HG03196 (cell line): ENCODE results near the gene ARHGAP9.
A peak's percentile ranks its signal among the peaks of the same experiment; 100 is the strongest.
"Not testable (repeated sequence)": the region's sequence is repeated elsewhere in the genome, so short reads cannot be mapped to it uniquely, and the experiment has no call there.

Experiments
- ATAC-seq: cut with Tn5 transposase; IDR thresholded peaks from one replicate; pipeline ENCODE4 v1.9.1; 2021; ENCODE audit not compliant: unreplicated experiment

ARHGAP9 gene

DNA sequence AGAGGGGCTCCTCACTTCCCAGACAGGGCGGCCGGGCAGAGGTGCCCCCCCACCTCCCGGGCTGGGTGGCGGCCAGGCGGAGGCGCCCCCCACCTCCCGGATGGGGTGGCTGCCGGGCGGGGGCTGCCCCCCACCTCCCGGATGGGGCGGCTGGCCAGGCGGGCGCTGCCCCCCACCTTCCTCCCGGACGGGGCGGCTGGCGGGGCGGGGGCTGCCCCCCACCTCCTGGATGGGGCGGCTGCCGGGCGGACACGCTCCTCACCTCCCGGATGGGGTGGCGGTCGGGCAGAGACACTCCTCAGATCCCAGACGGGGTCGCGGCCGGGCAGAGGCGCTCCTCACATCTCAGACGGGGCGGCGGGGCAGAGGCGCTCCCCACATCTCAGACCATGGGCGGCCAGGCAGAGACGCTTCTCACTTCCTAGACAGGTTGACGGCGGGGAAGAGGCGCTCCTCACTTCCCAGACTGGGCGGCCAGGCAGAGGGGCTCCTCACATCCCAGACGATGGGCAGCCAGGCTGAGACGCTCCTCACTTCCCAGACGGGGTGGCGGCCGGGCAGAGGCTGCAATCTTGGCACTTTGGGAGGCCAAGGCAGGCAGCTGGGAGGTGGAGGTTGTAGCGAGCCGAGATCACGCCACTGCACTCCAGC is 15.5 kb upstream of the ARHGAP9 start:
- not testable (repeated sequence) for ATAC-seq

DNA sequence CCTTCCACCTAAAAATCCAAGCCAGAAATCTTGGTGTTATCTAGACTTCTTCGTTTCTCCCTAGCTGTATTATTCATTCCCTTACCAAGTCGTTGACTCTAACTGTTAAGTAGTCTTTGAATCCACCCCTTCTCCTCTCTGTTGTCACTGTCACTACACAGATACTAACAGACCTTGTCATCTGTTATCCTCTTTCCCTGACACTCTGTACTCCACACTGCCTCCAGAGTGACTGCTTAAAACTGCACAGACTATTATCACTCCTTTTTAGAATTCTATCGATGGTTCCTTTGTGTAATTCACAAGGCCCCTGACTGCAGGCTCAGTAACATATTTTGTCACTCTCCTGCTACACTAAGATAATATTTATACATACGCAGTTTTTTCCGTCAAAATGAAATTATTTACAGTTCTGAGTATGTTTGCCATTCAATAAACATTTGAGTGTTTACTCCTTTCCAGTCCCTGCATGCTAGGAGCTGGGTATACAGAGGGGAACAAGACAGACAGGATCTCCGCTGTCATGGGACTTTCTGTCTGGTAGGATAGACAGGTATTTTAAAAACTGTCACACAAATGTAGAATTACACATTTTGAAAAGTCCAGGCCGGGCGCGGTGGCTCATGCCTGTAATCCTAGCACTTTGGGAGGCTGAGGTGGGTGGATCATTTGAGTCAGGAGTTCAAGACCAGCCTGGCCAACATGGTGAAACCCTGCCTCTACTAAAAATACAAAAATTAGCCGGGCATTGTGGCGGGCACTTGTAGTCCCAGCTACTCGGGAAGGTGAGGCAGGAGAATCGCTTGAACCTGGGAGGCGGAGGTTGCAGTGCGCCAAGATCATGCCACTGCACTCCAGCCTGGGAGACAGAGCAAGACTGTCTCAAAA is 12.0 kb upstream of the ARHGAP9 start:
- no peak for ATAC-seq

DNA sequence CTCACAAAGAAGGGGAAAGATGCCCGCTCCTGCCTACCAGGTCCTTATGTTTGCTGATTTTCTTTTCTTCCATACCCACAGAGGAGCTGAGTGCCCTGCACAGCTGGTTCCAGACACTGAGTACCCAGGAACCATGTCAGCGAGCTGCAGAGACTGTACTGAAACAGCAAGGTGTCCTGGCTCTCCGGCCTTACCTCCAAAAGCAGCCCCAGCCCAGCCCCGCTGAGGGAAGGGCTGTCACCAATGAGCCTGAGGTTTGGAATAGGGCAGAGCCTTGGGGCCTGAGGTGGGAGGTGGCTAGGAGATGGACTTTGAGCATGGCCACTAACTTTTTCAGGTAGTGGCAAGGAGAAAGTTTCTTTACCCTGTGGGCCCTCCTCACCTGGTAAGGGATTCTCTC is 10.5 kb upstream of the ARHGAP9 start:
- no peak for ATAC-seq

DNA sequence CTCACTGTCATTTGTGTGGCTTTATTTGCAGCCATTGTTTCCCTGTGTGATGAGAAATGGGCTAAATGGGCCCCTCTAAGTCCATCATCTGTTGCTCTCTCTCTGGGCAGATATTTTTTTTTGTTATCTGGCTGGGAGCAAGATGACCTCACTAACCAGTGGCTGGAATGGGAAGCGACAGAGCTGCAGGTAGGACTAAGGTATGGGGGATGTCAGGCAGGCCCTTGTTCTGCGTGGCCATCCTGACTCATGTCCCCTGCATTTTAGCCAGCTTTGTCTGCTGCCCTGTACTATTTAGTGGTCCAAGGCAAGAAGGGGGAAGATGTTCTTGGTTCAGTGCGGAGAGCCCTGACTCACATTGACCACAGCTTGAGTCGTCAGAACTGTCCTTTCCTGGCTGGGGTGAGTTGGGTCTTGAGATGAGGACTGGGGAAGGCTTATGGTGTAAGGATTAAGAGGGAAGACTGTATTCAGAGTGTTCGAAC is 9.5 kb upstream of the ARHGAP9 start:
- ATAC-seq, result no peak

DNA sequence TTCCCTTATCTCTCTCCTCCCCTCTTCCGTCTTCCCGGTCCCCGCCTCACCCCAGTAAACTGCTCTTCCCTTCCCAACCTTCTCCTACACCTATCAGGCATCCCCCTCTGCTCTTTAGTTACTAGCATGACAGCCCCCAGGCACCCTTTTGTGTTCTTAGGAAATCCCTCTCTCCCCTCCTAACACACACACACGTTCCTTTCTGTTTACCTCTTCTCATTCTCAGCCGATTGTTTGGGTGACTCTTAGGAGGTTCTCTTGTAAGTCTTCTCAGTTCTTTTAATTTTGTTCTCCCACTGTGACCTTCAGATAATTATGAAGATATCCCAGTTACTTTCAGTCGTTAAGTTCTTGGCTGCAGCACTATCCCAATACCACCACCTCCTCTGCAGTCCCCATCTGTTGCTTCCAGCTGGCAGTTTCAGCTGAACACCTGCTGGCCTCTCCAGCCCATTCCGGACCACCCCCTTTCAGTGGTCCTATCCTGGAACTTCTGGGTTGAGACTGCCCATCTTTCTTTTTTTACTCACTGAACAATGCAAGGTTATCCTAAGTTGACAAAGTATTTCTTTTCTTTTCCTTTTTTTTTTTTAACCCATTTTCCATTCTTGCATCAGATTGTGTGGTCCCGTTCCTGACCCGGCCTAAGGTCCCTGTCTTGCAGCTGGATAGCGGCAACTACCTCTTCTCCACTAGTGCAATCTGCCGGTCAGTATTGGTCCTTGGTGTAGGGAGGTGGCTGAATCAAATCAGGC is 8.9 kb upstream of the ARHGAP9 start:
- no peak for ATAC-seq

DNA sequence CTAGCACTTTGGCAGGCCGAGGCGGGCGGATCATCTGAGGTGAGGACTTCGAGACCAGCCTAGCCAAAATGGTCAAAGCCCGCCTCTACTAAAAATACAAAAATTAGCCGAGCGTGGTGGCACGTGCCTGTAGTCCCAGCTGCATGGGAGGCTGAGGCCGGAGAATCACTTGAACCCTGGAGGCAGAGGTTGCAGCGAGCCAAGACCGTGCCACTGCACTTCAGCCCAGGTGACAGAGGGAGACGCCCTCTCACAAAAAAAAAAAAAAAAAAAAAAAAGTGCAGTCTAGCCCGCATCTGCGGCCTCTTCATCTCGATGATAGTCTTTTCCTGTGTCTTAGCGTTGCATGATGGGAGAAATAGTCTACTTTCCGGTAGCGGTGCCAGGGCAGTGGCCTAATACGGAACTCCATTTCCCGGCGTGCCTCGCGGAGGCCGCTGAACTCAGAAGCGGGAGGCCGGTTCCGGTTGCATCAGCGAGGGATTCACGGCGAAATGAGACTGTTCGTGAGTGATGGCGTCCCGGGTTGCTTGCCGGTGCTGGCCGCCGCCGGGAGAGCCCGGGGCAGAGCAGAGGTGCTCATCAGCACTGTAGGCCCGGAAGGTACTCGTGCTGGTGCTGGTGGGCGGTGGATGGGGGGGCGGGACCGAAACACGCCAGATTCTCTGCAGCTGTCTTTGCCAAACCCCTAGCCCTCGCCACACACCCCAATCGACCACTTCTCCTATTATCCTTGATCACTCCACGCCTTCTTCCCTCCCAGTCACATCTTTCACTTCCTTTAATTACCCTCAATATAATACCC is 8.1 kb upstream of the ARHGAP9 start, which contains the start of gene MARS1:
Gene MARS1, plus strand, starts transcription at position 472 of the 805 bp plus-strand sequence. Its CDS starts 23 bp downstream, at position 495.
- ATAC-seq, result peak; percentile 97

DNA sequence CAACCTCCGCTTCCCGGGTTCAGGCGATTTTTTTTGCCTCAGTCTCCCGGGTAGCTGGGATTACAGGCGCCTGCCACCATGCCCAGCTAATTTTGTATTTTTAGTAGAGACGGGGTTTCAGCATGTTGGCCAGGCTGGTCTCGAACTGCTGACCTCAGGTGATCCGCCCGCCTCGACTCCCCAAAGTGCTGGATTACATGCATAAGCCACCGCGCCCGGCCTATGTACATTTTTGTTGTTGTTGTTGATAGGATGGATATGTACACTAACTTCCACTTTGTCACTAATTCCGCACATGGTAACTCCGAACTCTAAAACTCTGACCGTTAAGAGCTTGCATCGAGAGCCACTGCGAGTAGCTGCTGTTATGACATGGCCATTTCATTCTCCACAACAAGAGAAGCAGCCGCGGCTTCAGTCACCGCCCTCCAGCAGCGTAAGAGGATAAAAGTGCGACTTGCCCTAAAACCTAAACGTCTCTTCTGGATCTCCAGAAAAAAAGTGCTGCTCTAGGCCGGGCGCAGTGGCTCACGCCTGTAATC is 7.5 kb upstream of the ARHGAP9 start:
- no peak for ATAC-seq

DNA sequence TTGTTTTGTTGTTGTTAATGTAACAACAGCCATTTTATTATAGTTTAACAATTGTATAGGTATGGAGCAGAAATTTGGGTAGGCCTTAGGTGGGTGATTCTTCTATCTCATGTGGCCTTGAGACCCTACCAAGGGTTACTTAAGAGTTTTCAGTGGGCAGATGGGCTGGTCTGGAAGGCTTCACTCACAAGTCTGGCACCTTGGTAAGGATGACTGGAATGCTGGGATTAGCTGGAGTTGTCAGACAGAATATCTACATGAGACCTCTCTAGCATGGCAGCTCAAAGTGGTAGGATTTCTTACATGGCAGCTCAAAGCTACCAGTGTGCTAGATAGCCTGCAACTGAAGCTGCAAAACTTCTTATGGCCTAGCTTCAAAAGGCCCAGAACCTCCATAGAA is 6.0 kb upstream of the ARHGAP9 start:
- no peak for ATAC-seq

DNA sequence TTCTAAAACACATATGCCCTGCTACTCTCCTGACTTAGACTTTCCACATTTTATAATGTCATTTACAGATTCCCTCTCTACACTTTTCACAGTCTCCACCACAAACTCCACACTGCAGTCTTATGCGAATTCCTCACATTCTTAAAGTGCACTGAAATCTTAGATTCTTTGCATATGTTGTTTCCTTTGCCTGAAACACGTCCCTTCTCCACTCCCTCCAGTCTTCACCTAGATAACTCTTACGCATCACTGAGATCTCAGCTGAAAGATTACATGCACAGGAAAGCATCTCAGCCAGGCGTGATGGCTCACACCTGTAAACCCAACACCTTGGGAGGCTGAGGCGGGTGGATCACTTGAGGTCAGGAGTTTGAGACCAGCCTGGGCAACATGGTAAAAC is 3.8 kb upstream of the ARHGAP9 start:
- no peak for ATAC-seq

DNA sequence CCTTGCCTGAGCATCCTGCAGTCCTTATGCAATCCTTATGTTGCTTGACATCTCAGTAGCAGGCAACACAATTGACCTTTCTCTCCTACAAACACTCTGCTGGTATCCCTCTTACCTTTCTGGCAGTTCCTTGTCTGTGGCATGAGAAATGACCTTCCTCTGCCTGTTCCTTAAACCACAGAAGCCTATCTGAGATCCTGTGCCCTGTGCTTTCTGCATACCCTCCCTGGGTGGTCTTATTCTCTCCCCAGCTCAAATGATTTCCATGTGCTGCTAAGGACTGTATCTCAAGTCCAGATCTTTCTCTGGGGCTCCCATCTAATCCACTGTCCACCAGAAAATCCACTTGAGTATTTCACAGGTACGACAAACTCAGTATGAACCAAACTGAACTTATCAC is 2.0 kb upstream of the ARHGAP9 start:
- no peak for ATAC-seq

DNA sequence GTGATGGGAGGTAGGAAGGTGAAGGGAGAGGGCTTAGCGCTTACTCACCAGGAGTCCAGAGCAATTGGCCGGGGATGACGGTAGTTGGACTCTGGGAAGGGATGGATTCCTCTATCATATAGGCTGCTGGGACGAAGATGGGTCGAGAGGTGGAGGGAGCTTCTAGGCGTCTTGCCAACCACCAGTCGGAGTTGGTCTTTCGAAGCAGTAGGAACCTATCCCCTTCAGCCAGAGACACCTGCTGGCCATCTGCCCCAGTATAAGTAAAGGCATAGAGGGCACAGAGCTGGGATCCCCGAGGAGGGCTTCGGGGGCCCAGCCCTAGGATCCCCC is 657 bp downstream of the ARHGAP9 start:
- no peak for ATAC-seq

DNA sequence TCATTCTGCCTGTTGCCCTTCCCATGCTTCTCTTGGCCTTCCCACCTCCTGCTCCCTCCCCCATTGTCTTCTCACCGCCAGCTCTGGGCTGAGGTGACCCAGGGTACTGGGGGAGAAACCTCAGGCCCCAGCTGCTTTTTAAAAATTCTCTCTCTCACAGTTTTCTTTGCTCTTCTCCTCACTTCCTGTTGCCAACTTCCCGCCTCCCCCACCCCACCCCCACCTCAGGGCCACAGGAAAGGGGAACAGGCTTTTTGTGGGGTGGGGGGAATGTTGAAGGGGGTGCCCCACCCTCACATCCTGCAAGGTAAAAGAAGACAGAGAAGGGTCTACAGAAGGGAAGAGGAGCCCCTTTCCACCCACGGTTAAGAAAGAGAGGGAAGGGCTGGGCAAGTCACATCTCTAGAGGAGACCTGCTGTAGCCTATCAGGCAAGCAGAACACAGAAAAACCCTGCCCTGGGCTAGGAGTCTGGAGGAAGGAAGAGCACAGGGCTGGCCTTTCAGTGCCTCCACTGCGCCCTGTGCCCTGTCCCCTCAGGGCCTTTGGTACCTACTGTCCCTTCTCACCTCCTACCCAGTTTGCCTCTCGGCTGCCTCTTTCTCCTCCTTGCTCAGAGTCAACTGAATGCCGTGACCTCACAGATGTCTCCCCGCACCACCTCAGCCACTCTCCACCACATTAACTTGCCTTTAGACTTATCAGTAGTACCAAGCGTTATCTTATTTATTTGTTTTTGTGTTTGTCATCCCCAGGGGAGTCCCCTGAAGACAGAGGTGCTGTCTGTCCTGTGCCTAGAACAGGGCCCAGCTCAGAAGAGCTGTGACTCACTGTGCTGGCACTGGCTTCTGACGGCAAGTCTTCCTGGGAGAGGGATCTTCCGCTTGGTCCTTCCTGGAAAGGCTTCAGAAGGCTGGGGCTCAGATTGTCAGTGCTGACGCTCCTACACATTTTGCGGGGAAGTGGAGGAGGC is 1.7 kb downstream of the ARHGAP9 start:
- ATAC-seq, result peak; percentile 36

DNA sequence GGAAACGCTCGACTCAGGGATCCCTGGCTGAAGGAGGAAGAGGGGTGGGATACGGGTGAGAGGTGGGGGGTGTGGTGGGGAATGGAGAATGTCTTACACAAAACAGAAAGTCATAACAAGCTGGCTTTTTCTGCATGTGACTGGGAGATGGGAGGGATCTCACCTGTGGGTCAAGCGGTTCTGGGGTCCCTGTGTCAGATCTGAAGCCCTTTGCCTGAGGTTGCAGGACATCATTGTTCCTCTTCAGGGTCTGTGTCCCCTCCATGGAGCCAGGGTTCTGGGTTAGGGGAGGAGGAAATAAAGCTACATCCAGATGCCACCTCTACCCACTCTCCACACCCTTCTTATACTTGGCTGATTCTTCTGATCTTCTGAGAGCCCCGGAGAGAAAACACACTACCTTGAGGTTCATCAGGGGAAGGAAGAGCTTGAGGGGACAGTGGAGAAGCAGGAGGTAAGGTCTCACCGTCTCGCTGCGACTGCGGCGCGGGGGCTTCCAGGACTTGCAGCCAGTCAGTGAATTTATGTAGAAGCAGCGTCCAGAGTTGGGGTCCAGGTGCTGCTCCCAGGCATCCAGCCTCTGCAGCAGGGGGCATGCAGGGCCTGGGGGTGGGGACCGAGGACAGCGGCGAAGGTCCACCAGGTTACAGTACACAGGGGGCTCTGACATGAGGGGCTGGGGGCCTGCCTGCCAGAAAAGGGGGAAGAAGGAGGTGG is 2.5 kb downstream of the ARHGAP9 start:
- no peak for ATAC-seq

DNA sequence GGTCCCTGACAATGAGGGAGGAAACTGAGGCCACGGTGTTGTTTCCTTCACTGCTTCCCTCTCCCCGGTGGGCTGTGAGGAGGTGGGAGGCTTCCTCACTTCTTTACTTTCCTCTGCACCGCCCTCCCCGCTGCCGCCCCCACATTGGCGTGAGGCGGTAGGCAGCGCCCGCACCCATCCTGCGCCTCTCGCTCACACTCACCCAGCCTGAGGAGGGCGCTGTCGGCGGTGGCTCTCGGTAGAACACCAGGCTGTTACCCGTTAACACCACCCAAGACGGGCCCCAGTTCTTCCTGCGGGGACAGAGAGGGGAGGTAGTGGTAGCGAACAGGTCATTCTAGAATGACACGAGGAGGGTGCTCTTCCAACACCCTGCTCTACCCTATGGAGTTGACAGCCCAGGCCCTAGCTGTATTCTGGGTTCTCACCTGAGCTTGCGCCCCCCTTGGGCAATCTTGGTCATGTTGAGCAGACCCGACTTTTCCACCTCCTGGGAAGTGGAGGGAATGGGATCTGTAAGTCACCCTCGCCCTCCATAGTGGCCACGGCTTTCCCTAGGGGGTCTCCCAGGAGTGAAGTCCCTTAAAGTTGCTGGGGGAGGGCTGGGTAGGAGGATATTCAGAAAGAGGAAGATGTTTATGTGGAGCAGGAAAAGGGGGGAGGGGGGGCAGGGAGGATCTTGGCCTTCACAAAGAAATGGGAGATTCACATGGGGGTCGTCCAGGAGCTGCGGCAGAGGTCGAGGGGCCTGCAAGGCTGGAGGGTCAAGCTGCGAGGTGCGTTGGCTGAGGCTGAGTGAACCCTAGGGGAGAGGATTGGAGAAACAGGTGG is 3.3 kb downstream of the ARHGAP9 start:
- ATAC-seq, result no peak

DNA sequence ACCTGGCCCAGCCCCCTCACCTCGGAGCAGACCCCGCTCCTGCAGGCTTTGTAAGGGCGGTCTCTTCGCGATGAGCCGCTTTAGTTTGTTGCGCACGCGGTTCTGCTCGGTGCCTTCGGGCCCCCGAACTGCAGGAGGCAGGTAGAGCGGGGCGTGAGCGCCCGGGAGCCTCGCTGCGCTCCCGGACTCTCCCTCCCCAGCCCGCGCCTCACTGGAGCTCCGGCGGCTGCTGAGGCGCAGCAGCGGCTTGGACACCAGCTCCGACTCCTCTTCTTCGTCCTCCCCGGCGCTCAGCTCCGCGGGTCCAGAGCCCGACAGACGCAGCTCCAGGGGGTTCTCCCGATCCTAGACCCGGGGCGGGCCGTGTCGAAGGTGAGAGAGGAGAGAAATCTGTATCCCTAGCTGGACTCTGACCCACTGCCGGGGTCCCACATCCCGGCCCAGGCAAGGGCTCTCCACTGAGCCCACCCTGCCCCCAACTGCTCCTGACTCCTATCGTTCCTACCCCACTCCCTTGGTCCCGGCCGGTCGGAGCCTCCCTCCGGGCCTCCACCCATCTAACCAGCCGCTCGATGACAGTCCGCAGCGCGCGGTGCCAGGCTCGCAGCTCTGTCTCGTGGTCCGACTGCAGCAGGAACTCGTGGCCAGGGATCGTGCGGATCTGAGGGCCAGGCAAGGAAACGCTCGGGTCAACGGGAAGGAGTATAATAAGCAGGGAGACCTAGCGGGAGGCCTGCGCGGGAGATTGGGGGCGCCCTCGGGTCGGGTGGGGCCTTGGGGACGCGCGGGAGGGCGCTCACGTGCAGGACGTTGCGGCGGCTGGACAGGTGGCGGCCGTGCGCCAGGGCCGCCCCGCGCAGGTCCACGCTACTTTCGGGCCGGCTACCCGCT is 4.2 kb downstream of the ARHGAP9 start:
- ATAC-seq, result no peak

DNA sequence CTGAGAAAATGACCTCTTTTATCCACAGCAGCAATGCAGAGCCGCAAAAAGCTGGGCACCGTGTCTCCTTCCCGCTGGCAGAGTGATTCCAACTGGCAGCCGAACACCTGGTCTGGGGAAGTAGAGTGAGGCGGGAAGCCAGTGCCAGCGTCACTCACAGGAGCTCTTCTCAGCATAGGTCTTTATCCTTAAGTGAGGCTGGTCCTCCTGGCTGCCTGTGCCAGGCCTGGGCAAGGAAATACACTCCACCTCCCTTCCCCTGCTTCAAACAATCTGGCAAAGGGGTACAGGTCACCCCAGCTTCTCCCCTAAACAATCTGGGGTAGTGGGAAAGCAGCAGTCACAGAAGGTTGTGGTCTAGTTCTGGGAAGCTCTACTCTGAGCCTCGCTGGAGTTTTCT is 4.8 kb downstream of the ARHGAP9 start:
- no peak for ATAC-seq

DNA sequence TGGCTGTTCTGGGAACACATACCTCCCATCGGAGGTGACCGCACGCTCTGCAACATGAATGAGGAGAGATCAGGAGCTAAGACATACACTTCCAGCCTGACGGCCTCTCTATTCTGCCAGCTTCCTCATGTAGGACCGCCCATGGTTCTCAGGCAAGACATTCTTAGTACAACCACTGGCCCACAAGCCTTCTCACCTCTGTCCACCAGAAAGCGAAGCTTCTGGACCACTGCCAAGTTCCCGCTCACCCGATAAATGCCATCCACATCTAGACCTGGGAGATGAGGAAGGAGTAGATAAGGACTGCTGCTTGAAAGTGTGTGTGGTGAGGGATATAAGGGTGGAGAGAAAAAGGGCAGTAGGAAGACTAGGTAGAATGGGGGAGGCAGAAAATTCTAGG is 5.2 kb downstream of the ARHGAP9 start:
- no peak for ATAC-seq
